Kidney epithelial cell (primary cell): ENCODE measurements around the gene LENEP. TPM values are rescaled to one million over a fixed set of nuclear protein-coding genes. Genes with fewer than 3 reads are reported as not detected.

Experiments
- DNase-seq: peaks from one replicate; pipeline ENCODE4 v3.0.0-alpha.2; 2010; ENCODE audit warnings: low read depth
- H3K27me3 ChIP-seq: 2 replicates; pipeline ENCODE4 v1.6.0; 2011; ENCODE audit warnings: low read length; ENCODE audit not compliant: control insufficient read depth, insufficient read depth
- H3K36me3 ChIP-seq: 2 replicates; pipeline ENCODE4 v1.5.1; 2011; ENCODE audit warnings: low read length; ENCODE audit not compliant: control insufficient read depth, insufficient read depth
- H3K4me3 ChIP-seq: 2 replicates; pipeline ENCODE4 v1.5.1; 2011; ENCODE audit warnings: low read depth, mild to moderate bottlenecking, control low read depth, low read length
- CTCF ChIP-seq: IDR thresholded peaks from 2 replicates; pipeline ENCODE4 v1.5.1; 2011; ENCODE audit warnings: mild to moderate bottlenecking, moderate library complexity, low read length, control low read depth, inconsistent platforms; ENCODE audit not compliant: insufficient read depth, poor library complexity, severe bottlenecking
- total RNA-seq: library from RNA; depleted of rRNA; stranded (reverse); fragments of >200 nt; gene quantifications from 2 replicates; pipeline ENCODE4 v1.2.3, GENCODE V29; 2015

Gene LENEP
- total RNA-seq, 1 donor from 2014 or later, result 1.6 TPM

- DNase-seq, result no peak
- TF ChIP-seq CTCF, result no peak
- no peaks in the 10 kb centered on the region for H3K27me3 ChIP-seq
- no peaks in the 10 kb centered on the region for H3K36me3 ChIP-seq
- no peak overlapping the region for H3K4me3 ChIP-seq
Measured at GRCh38 chr1:155030243-155030795, 36.9 kb downstream of the LENEP start.

GRCh38 chr1:155030899-155031298 lies 37.5 kb downstream of the LENEP start:
- Histone ChIP-seq H3K27me3 (no peaks in the 10 kb centered on the region), H3K4me3 (no peak overlapping the region), H3K36me3 (no peaks in the 10 kb centered on the region)
- no peak for DNase-seq
- no peak for TF ChIP-seq CTCF

- H3K27me3 ChIP-seq, result no peaks in the 10 kb centered on the region
- DNase-seq, result no peak
- H3K4me3 ChIP-seq, result no peak overlapping the region
- TF ChIP-seq CTCF, result no peak
- H3K36me3 ChIP-seq, result no peaks in the 10 kb centered on the region
Measured at GRCh38 chr1:155032886-155033285, 39.5 kb downstream of the LENEP start.

- Histone ChIP-seq H3K27me3 (no peaks in the 10 kb centered on the region), H3K36me3 (no peaks in the 10 kb centered on the region), H3K4me3 (no peak within 1 kb of the TSS)
- DNase-seq, result no peak
- TF ChIP-seq CTCF, result no peak
Measured at GRCh38 chr1:155033524-155033923, 40.1 kb downstream of the LENEP start, which contains the start of the genes DCST1 and DCST2. DCST1 (plus strand) TSS chr1:155033824; CDS start chr1:155034037, 213 bp downstream. DCST2 (minus strand) TSS chr1:155033781; CDS start chr1:155033701, 80 bp downstream.

GRCh38 chr1:155034318-155035208 lies 41.2 kb downstream of the LENEP start:
- no peak for DNase-seq
- no peaks in the 10 kb centered on the region for H3K27me3 ChIP-seq
- H3K36me3 ChIP-seq, result no peaks in the 10 kb centered on the region
- no peak overlapping the region for H3K4me3 ChIP-seq
- no peak for TF ChIP-seq CTCF

GRCh38 chr1:155035936-155036335 lies 42.5 kb downstream of the LENEP start:
- TF ChIP-seq CTCF, result no peak
- no peak for DNase-seq
- Histone ChIP-seq H3K36me3 (no peaks in the 10 kb centered on the region), H3K4me3 (no peak overlapping the region), H3K27me3 (no peaks in the 10 kb centered on the region)
